ENCODE results near the gene IFRD2. TPM values are rescaled to one million over a fixed set of nuclear protein-coding genes. Genes with fewer than 3 reads are reported as not detected.

IFRD2 gene
- total and polyA plus RNA-seq, 9 of the 15 experiments (the other 6 are each of a cell fraction or from before 2014, with no cell fraction given) = 30.5 to 115 (median 52.8) TPM

- TF ChIP-seq, protein P1, sequence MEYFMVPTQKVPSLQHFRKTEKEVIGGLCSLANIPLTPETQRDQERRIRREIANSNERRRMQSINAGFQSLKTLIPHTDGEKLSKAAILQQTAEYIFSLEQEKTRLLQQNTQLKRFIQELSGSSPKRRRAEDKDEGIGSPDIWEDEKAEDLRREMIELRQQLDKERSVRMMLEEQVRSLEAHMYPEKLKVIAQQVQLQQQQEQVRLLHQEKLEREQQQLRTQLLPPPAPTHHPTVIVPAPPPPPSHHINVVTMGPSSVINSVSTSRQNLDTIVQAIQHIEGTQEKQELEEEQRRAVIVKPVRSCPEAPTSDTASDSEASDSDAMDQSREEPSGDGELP (CRISPR knock-in tag; IDR thresholded peaks at IDR 0.05; ENCODE audit: borderline replicate concordance) = peak; percentile 91
- TF ChIP-seq EGR1 (conservative IDR thresholded peaks at IDR 0.05) (0 out of 2 replicates have a peak, but pooled peaks have one; percentile 7), ZNF217 (CRISPR knock-in tag; IDR thresholded peaks at IDR 0.05) (no peak), SMAD1 (IDR thresholded peaks at IDR 0.05; ENCODE audit: low read depth, low read length, partially characterized antibody) (no peak), RAD21 (CRISPR knock-in tag; conservative IDR thresholded peaks at IDR 0.05 in 1 of 2, IDR thresholded peaks at IDR 0.05 in 1 of 2) (peak; percentile 70 to 91), ZNF76 (CRISPR knock-in tag; IDR thresholded peaks at IDR 0.05; ENCODE audit: borderline replicate concordance) (no peak), BRCA1 (IDR thresholded peaks at IDR 0.05) (no peak), BRCA1 (CRISPR knock-in tag; IDR thresholded peaks at IDR 0.05) (no peak), ZNF121 (CRISPR knock-in tag; conservative IDR thresholded peaks at IDR 0.05) (no peak), ZBTB34 (CRISPR knock-in tag; IDR thresholded peaks at IDR 0.05) (no peak), VEZF1 (CRISPR knock-in tag; IDR thresholded peaks at IDR 0.05) (peak; percentile 46), CTCF (IDR thresholded peaks at IDR 0.05 in 2 of 3, conservative IDR thresholded peaks at IDR 0.05 in 1 of 3; ENCODE audit: insufficient read depth in 2 of 3, low read depth in 1 of 3, low read length in 3 of 3) (peak; percentile 90 to 97 (median 91)), NFATC3 (IDR thresholded peaks at IDR 0.05) (no peak), XRCC5 (IDR thresholded peaks at IDR 0.05; ENCODE audit: low read depth, low read length) (peak; percentile 58; the same call in 1 of the 2 replicates), CBFA2T3 (IDR thresholded peaks at IDR 0.05) (peak; percentile 55), LEF1 (IDR thresholded peaks at IDR 0.05) (no peak), HDAC1 (IDR thresholded peaks at IDR 0.05) (0 out of 4 replicates have a peak, but pooled peaks of 1 of the 2 experiments have one; percentile 24)
- TF ChIP-seq, protein P2, sequence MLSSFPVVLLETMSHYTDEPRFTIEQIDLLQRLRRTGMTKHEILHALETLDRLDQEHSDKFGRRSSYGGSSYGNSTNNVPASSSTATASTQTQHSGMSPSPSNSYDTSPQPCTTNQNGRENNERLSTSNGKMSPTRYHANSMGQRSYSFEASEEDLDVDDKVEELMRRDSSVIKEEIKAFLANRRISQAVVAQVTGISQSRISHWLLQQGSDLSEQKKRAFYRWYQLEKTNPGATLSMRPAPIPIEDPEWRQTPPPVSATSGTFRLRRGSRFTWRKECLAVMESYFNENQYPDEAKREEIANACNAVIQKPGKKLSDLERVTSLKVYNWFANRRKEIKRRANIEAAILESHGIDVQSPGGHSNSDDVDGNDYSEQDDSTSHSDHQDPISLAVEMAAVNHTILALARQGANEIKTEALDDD (IDR thresholded peaks at IDR 0.05) = no peak
- TF ChIP-seq, protein P3, sequence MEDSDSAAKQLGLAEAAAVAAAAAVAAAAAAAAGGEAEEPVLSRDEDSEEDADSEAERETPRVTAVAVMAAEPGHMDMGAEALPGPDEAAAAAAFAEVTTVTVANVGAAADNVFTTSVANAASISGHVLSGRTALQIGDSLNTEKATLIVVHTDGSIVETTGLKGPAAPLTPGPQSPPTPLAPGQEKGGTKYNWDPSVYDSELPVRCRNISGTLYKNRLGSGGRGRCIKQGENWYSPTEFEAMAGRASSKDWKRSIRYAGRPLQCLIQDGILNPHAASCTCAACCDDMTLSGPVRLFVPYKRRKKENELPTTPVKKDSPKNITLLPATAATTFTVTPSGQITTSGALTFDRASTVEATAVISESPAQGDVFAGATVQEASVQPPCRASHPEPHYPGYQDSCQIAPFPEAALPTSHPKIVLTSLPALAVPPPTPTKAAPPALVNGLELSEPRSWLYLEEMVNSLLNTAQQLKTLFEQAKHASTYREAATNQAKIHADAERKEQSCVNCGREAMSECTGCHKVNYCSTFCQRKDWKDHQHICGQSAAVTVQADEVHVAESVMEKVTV (CRISPR knock-in tag; IDR thresholded peaks at IDR 0.05) = peak; percentile 40; the same call in 1 of the 2 replicates
Measured at GRCh38 chr3:50324351-50325112, 32.3 kb upstream of the IFRD2 start (continued).
